Right cardiac atrium (tissue), 5 donors: ENCODE results near the gene ATR. TPM values are rescaled to one million over a fixed set of nuclear protein-coding genes. Genes with fewer than 3 reads are reported as not detected.
A peak's percentile ranks its signal among the peaks of the same experiment; 100 is the strongest.
"Not testable (repeated sequence)": the region's sequence is repeated elsewhere in the genome, so short reads cannot be mapped to it uniquely, and the experiment has no call there.

Experiments
- ATAC-seq, 2 donors: fragments of 200-7000 bp; cut with Tn5 transposase; one replicate each; pipeline versions ENCODE4 v1.8.0 to v1.9.1; 2020; ENCODE audit warnings: moderate library complexity in 2 of 2, mild to moderate bottlenecking in 1 of 2
- DNase-seq, 3 donors: peaks; one replicate each; pipeline ENCODE4 v3.0.0-alpha.2; 2020
- H3K27ac ChIP-seq: one replicate; pipeline ENCODE4 v1.5.1; 2013; ENCODE audit warnings: mild to moderate bottlenecking, low read length, control low read depth, moderate library complexity
- H3K27me3 ChIP-seq: one replicate; pipeline ENCODE4 v1.6.1; 2013; ENCODE audit not compliant: control insufficient read depth, insufficient read depth
- H3K4me1 ChIP-seq: one replicate; pipeline ENCODE4 v1.6.1; 2013; ENCODE audit warnings: low read length; ENCODE audit not compliant: control insufficient read depth, insufficient read depth
- H3K4me3 ChIP-seq: one replicate; pipeline ENCODE4 v1.5.1; 2013; ENCODE audit warnings: low read length, control low read depth
- H3K9me3 ChIP-seq: one replicate; pipeline ENCODE4 v1.6.1; 2013; ENCODE audit warnings: low read length; ENCODE audit not compliant: control insufficient read depth
- WGBS: extraction: QIAGEN DNeasy Blood & Tissue Kit; methylation state at CpG from one replicate; pipeline ENCODE4 v1.1.7; 2013; 5-methylcytosine and 5-hydroxymethylcytosine counted together
- intact Hi-C, 4 donors: fragments of 100-400 bp; cut with DNase I; formaldehyde crosslinking; loops; one replicate each; pipeline versions ENCODE4 v1.11.0 to v1.14.0; 2022 to 2023
- polyA plus RNA-seq: library from polyadenylated mRNA; stranded (reverse); fragments of 200-250 nt; gene quantifications from one replicate; pipeline ENCODE4 v1.2.3, GENCODE V29; 2013
- total RNA-seq, 4 donors: library from RNA; stranded (reverse); fragmentation: NEBNext Ultra II Directional; extraction: Animal tissue kit (Norgen Biotek cat#: 25700); gene quantifications; one replicate each; pipeline ENCODE4 v1.2.1, GENCODE V29; 2021
- donor health status: healthy with polysubstance abuse.
- donor health status: DM: no; HTN: yes; CAD: no.
- donor health status: DM: no; HTN: no; CAD: no.
- donor health status: DM: no; HTN: yes; CAD: no; lungs with severe emphysema.
- donor health status: DM: yes; HTN: yes; CAD: no.

Gene ATR
- total and polyA plus RNA-seq, 5 donors, result 6.7 to 15.0 (median 13.8) TPM

GRCh38 chr3:142595141-142595540, 16.6 kb upstream of the ATR start:
- Histone ChIP-seq H3K4me3 (peak overlapping the region; percentile 48), H3K27ac (no peak overlapping the region), H3K4me1 (no peaks in the 10 kb centered on the region), H3K9me3 (no peaks in the 10 kb centered on the region), H3K27me3 (no peaks in the 10 kb centered on the region)
- ATAC-seq, result no peak
- DNase-seq, result no peak
- intact Hi-C loops, result loop anchor here in 1 of 4 donors (10.0 kb wide), 1 partner anchor 230 kb away; no protein-coding TSS in a partner anchor
- 8% methylated on average over 1 of the region's 1 CpG for whole genome bisulfite sequencing

DNA sequence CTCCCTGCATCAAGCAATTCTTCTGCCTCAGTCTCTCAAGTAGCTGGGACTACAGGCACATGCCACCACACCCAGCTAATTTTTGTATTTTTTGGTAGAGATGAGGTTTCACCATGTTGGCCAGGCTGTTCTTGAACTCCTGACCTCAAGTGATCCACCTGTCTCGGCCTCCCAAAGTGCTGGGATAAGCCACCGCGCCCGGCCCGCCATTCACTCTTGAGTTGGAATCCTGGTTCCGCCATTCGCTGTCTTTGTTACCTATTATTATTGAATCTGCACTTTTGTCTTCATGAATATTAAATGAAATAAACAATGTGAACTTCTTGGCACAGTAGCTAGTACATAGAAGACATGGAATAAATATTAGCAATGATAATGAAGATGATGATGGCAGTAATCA, 13.7 kb upstream of the ATR start:
- not testable (repeated sequence) for H3K9me3 ChIP-seq, DNase-seq, ATAC-seq, H3K27ac ChIP-seq, H3K27me3 ChIP-seq, H3K4me1 ChIP-seq, H3K4me3 ChIP-seq
- intact Hi-C loops, result loop anchor here in 2 of 4 donors (5.0 to 10.0 kb wide), 2 partner anchors 233 to 400 kb away; no protein-coding TSS in a partner anchor
- WGBS, result 94% methylated on average over 7 of the region's 7 CpGs

DNA sequence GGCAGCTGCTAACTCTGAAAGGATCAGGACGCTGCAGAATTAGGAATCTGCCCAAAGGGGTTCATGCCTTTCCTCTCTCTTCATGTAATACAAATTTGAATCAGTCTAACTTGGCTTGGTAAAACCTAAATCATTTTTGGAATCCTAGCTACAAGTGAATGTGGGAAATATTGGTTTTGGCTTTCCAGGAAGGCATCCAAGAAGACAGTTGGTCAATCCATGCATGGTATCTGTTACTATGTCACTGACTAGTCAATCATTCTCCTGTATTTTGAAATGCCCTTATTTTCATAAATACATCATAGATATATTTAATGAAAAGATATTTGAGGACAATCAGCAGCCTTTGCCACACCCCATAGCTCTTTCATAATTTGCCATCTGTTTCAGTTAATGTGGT, 10.2 kb upstream of the ATR start:
- WGBS, result 73% methylated on average over 1 of the region's 1 CpG
- Histone ChIP-seq H3K9me3 (no peaks in the 10 kb centered on the region), H3K4me1 (no peaks in the 10 kb centered on the region), H3K27ac (no peak overlapping the region), H3K4me3 (no peak overlapping the region), H3K27me3 (no peaks in the 10 kb centered on the region)
- DNase-seq (no peak), ATAC-seq (no peak)
- intact Hi-C loops, result loop anchor here in 3 of 4 donors (5.0 to 10.0 kb wide), 3 partner anchors 404 to 426 kb away; no protein-coding TSS in a partner anchor

DNA sequence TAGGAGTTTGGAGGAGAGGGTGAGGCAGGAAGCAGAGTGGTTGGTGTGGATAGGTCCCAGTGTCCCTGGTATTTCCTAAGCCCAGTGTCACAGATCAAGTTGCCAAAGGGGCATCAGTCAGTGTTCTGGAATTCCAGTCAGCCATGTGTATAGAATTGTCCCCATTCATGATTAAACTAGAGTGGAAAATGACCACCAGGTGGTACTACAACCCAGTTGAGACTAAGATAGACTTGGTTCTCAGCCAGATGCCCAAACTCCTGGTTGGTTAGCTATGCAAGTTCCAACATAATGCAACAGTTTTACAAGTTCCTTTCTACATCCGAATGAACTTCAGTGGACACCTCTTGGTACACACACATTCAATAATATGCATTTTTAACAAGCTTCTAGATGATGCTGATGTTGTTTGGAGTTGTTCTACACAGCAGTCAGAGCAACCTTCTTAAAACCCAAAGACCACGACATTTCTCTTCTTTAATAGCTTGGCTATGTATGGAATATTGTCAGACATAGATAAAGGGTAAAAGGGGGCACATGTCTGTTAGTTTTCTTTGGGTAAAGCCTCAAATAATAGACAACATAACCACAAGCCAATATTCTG, 8.4 kb upstream of the ATR start:
- intact Hi-C loops, result loop anchor here in 3 of 4 donors (5.0 to 10.0 kb wide), 3 partner anchors 405 to 428 kb away; no protein-coding TSS in a partner anchor
- WGBS, result 34% methylated on average over 2 of the region's 2 CpGs

DNA sequence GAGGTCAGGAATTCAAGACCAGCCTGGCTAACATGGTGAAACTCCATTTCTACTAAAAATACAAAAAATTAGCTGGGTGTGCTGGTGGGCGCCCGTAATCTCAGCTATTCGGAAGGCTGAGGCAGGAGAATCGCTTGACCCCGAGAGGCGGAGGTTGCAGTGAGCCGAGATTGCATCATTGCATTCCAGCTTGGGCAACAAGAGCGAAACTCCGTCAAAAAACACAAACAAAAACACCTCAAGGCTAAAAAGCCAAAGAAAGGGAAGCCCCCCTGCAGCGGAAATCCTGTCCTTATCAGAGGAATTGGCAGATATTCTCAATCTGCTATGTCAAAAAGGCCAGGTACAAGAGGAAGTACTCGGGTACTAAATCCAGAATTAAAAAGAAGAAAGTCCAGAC, 2.5 kb upstream of the ATR start:
- intact Hi-C loops, result loop anchor here in 2 of 4 donors (10.0 kb wide), 2 partner anchors 414 to 434 kb away; no protein-coding TSS in a partner anchor
- H3K27ac ChIP-seq, H3K4me1 ChIP-seq, H3K27me3 ChIP-seq, DNase-seq, H3K4me3 ChIP-seq, H3K9me3 ChIP-seq, ATAC-seq: not testable (repeated sequence)
- WGBS, result 51% methylated on average over 11 of the region's 11 CpGs

More for the DNA sequence above, 8.4 kb upstream of the ATR start:
- Histone ChIP-seq H3K27ac (no peak overlapping the region), H3K4me3 (no peak overlapping the region), H3K27me3 (no peaks in the 10 kb centered on the region), H3K9me3 (no peaks in the 10 kb centered on the region), H3K4me1 (no peaks in the 10 kb centered on the region)
- DNase-seq (no peak), ATAC-seq (peak; percentile 77 to 78)

GRCh38 chr3:142580061-142580423, 1.5 kb upstream of the ATR start:
- ATAC-seq (no peak), DNase-seq (no peak)
- intact Hi-C loops, result loop anchor here in 2 of 4 donors (10.0 kb wide), 2 partner anchors 415 to 435 kb away; no protein-coding TSS in a partner anchor
- 95% methylated on average over 1 of the region's 1 CpG for WGBS
- H3K4me1 ChIP-seq, result no peaks in the 10 kb centered on the region
- no peaks in the 10 kb centered on the region for H3K27me3 ChIP-seq
- H3K4me3 ChIP-seq, result no peak overlapping the region
- no peaks in the 10 kb centered on the region for H3K9me3 ChIP-seq
- no peak overlapping the region for H3K27ac ChIP-seq

DNA sequence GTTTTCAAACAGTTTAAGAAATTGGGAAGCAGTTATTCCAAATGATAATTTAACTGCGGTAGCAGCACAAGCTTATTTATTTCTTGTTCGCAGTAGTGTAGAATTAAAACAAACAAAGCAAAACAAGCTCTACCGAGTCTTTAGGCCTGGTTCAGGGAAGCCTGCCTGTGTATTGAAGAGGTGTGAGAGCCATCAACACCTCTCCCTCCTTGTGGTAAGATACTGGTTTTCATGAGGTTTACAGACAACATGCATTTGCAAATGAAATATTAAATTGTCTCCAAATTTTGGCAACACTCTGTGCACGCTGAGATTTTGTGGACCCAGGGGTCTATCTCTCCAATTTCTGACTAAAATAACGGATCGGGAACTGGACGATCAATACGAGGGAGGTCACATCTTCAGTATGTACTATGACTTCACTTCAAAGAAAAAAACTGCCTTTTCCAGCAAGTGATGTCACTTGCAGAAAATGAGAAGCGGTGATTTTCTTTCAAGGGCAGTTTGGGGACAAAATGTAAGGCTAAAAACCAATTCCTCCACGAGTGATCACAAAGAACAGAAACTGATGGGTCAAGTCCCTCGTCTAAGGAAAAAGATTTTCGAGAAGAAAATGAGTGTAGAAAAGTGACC, 721 bp downstream of the ATR start:
- ATAC-seq (no peak), DNase-seq (no peak)
- Histone ChIP-seq H3K4me3 (peak overlapping the region; percentile 92), H3K27ac (peak overlapping the region; percentile 90), H3K9me3 (no peaks in the 10 kb centered on the region), H3K4me1 (no peaks in the 10 kb centered on the region), H3K27me3 (no peaks in the 10 kb centered on the region)
- intact Hi-C loops, result no loop called here
- WGBS, result 6% methylated on average over 12 of the region's 12 CpGs

GRCh38 chr3:142576792-142577191, 1.7 kb downstream of the ATR start:
- Histone ChIP-seq H3K4me1 (no peaks in the 10 kb centered on the region), H3K4me3 (no peak overlapping the region)
- intact Hi-C loops, result no loop called here

DNA sequence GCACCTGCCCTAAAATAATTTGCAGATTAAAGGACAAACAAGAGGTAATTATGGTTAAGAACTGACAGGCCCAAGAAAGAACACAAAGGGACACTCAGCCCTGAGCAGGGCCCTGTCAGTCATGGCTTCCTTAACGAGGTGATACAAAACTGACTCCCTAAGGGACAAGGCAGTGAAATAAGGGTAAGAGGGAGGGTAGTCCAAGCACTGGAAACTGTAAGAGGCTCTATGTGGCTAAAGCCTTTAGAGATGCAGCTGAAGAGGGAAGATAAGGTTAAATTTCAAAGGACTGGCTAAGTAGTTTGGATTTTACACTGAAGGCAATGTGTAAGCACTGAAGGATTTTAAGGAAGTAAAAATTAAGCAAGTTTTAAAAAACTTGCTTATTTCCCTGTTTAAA, 3.9 kb downstream of the ATR start:
- Histone ChIP-seq H3K27ac (no peak overlapping the region), H3K4me3 (no peak overlapping the region), H3K27me3 (no peaks in the 10 kb centered on the region), H3K9me3 (no peaks in the 10 kb centered on the region), H3K4me1 (no peaks in the 10 kb centered on the region)
- 50% methylated on average over 1 of the region's 1 CpG for WGBS
- intact Hi-C loops, result no loop called here
- DNase-seq, result no peak
- ATAC-seq, result no peak

More at GRCh38 chr3:142576792-142577191, 1.7 kb downstream of the ATR start:
- Histone ChIP-seq H3K27me3 (no peaks in the 10 kb centered on the region), H3K9me3 (no peaks in the 10 kb centered on the region), H3K27ac (no peak overlapping the region)
- DNase-seq (no peak), ATAC-seq (no peak)

DNA sequence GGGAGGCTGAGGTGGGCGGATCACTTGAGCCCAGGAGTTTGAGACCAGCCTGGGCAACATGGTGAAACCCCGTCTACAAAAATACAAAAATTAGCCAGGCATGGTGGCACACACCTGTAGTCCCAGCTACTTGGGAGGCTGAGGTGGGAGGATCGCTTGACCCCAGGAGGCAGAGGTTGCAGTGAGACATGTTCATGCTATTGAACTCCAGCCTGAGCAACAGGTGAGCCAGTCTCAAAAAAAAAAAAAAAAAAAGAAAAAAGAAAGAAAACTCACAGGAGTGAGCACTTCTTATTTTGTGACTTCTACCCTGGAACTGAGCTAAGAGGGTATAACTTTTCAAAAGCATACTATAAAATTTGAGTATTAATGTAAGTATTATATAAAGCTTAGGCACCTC, 4.3 kb downstream of the ATR start:
- H3K4me1 ChIP-seq, H3K9me3 ChIP-seq, H3K27me3 ChIP-seq, H3K4me3 ChIP-seq, DNase-seq, ATAC-seq, intact Hi-C loops, H3K27ac ChIP-seq: not testable (repeated sequence)
- WGBS, result 93% methylated on average over 3 of the region's 3 CpGs

DNA sequence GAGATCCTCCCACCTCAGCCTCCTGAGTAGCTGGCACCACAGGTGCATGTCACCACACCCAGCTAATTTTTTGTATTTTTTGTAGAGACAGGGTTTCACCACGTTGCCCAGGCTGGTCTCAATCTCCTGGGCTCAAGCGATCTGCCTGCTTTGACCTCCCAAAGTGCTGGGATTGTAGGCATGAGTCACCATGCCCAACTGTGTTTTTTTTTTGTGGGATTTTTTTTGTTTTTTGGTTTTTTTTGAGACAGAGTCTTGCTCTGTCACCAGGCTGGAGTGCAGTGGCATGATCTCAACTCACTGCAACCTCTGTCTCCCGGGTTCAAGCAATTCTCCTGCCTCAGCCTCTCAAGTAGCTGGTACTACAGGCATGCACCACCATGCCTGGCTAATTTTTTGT, 9.1 kb downstream of the ATR start:
- H3K4me3 ChIP-seq, H3K9me3 ChIP-seq, H3K4me1 ChIP-seq, intact Hi-C loops, DNase-seq, ATAC-seq, H3K27me3 ChIP-seq, H3K27ac ChIP-seq: not testable (repeated sequence)
- 97% methylated on average over 3 of the region's 3 CpGs for WGBS
